Gastrocnemius medialis (tissue), 4 donors: Measurements from ENCODE around the gene LRP1-AS. TPM values are rescaled to one million over a fixed set of nuclear protein-coding genes. Genes with fewer than 3 reads are reported as not detected.

ENCODE experiments used
- ATAC-seq, 2 donors: fragments of 150-250 bp; one replicate each; pipeline ENCODE4 v1.9.1; 2016
- DNase-seq, 2 donors: peaks; one replicate each; pipeline ENCODE4 v3.0.0-alpha.2; 2019
- H3K27ac ChIP-seq, 4 donors: fragments of 200-600 bp; sonication (generic); 1 replicate in 1 of 4; 2 replicates in 3 of 4; pipeline ENCODE4 v1.5.1; 2016 to 2018; ENCODE audit warnings: mild to moderate bottlenecking in 2 of 4, moderate library complexity in 1 of 4
- H3K27me3 ChIP-seq, 3 donors: fragments of 200-600 bp; sonication (generic) in 2 of 3; 1 replicate in 1 of 3; 2 replicates in 2 of 3; pipeline versions ENCODE4 v1.5.1 to v1.6.0; 2016 to 2019; ENCODE audit warnings: mild to moderate bottlenecking in 1 of 3, moderate library complexity in 1 of 3
- H3K36me3 ChIP-seq, 2 donors: fragments of 200-600 bp; sonication (generic) in 1 of 2; one replicate each; pipeline ENCODE4 v1.5.1; 2017 to 2018
- H3K4me1 ChIP-seq, 2 donors: fragments of 200-600 bp; sonication (generic) in 1 of 2; one replicate each; pipeline ENCODE4 v1.5.1; 2016 to 2017; ENCODE audit warnings: mild to moderate bottlenecking in 2 of 2
- H3K4me3 ChIP-seq, 4 donors: fragments of 200-600 bp; sonication (generic) in 3 of 4; 1 replicate in 1 of 4; 2 replicates in 3 of 4; pipeline ENCODE4 v1.5.1; 2016 to 2019; ENCODE audit warnings: mild to moderate bottlenecking in 2 of 4
- H3K9me3 ChIP-seq, 3 donors: fragments of 200-600 bp; sonication (generic) in 2 of 3; 1 replicate in 1 of 3; 2 replicates in 2 of 3; pipeline ENCODE4 v1.5.1; 2016 to 2019
- CTCF ChIP-seq, 5 experiments: fragments of 450-650 bp in 3 of 5; fragments of 200-600 bp in 2 of 5; sonication (generic) in 2 of 5; IDR thresholded peaks in 4 of 5; conservative IDR thresholded peaks in 1 of 5; 1 replicate in 4 of 5; 2 replicates in 1 of 5; pipeline ENCODE4 v1.5.1; 2016 to 2019; ENCODE audit warnings: antibody characterized with exemption in 5 of 5, mild to moderate bottlenecking in 3 of 5, moderate library complexity in 3 of 5
- POLR2A ChIP-seq, 2 donors: fragments of 450-650 bp; IDR thresholded peaks; one replicate each; pipeline ENCODE4 v1.6.1; 2017; ENCODE audit warnings: antibody characterized with exemption in 2 of 2, mild to moderate bottlenecking in 2 of 2, moderate library complexity in 2 of 2
- in situ Hi-C, 4 donors: fragments of 200-750 bp; cut with MboI; loops; one replicate each; pipeline versions ENCODE4 v1.15.0 to v1.8.0; 2017; ENCODE audit warnings: low sequenced_read_pairs in 4 of 4
- intact Hi-C: fragments of 100-400 bp; cut with DNase I; formaldehyde crosslinking; loops from one replicate; pipeline ENCODE4 v1.15.1; 2023; ENCODE audit warnings: low total_unique reads
- total RNA-seq, 4 donors: library from RNA; depleted of rRNA; stranded (reverse); fragments of >200 nt; gene quantifications; one replicate each; pipeline versions ENCODE4 v1.1.0 to v1.2.3, GENCODE V29; 2016

LRP1-AS gene
- total RNA-seq, 4 donors from 2014 or later = not detected

DNA sequence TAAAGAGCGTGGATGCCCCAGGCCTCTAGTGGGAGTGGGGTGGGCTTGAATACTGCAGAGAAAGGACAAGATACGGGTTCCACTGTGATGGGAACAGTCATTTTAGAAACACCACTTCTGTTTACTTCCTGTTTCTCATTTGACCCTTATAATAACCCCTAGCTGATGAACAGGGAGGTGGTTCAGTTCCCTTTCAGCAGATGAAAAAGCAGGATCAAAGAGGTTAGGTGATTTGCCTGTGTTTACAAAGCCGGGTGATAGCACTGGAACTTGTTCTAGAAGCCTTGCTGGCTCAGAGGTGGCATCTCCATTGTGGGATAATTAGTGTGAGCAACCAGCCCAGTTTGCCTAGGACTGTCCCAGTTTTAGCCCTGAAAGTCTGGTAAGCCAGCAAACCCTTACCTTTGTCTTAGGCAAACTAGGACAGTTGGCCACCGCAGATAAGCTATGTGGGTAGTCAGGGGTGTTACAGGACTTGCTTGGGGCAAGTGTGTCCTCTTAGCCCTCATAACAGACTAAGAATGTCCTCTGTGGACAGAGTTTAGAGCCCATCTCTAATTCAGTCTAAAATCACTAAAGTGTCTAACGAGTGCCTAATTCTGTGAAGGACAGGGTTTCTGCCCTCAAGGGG lies 7.5 kb upstream of the LRP1-AS start:
- ATAC-seq = no peak
- no peak for TF ChIP-seq CTCF (IDR thresholded peaks at IDR 0.05 in 4 of 5, conservative IDR thresholded peaks at IDR 0.05 in 1 of 5)
- no peak for TF ChIP-seq POLR2A (IDR thresholded peaks at IDR 0.05)
- H3K4me3 ChIP-seq = no peak overlapping the region
- H3K27ac ChIP-seq = no peak overlapping the region
- H3K27me3 ChIP-seq = no peaks in the 10 kb centered on the region
- no peaks in the 10 kb centered on the region for H3K9me3 ChIP-seq
- DNase-seq = no peak
- intact Hi-C loops (no loop called here), in situ Hi-C loops (no loop called here)
- H3K36me3 ChIP-seq = no peaks in the 10 kb centered on the region
- H3K4me1 ChIP-seq = peaks cover 10% of the 10 kb centered on the region in 2 donors

- ATAC-seq (no peak), DNase-seq (no peak)
- intact Hi-C loops (no loop called here), in situ Hi-C loops (no loop called here)
- no peak for TF ChIP-seq POLR2A (IDR thresholded peaks at IDR 0.05)
- no peak for TF ChIP-seq CTCF (IDR thresholded peaks at IDR 0.05 in 4 of 5, conservative IDR thresholded peaks at IDR 0.05 in 1 of 5)
- peaks cover 10% of the 10 kb centered on the region in 2 donors for H3K4me1 ChIP-seq
- H3K27ac ChIP-seq = peak overlapping the region in 2 of 4 donors; percentile 63 to 82
- H3K9me3 ChIP-seq = no peaks in the 10 kb centered on the region
- no peak overlapping the region for H3K4me3 ChIP-seq
- no peaks in the 10 kb centered on the region for H3K36me3 ChIP-seq
- H3K27me3 ChIP-seq = no peaks in the 10 kb centered on the region
These were observed 6.7 kb upstream of the LRP1-AS start for GRCh38 chr12:57154076-57154475.

DNA sequence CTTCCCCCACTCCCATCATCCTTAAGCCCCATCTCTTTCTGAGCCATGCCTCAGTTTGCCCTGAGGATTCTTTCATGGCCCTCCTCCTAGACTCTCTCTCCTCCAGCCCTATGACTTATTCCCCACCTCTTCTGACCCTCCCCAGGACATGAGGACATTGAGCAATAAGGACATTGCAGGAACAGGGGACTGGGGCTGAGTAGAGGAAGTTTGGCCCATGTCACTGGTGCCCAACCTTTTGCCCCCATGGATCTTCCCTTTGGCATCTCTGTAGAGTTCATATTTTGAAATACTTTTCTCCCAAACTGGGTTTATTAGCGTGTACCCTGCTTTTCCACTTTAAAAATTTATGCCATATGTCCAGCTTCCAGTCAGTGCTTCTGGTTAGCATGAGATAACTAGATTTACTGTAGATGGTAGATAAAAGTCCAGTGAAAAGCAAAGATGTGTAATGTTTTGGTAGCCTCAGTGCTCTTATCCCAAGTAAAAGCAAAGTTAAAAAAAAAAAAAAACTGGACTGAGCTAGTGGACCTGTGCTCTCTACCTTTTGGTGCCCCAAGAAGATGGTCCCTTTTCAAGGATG lies 6.1 kb upstream of the LRP1-AS start:
- Histone ChIP-seq H3K4me3 (no peak overlapping the region), H3K27ac (peak overlapping the region; percentile 63 to 82 (median 73)), H3K27me3 (no peaks in the 10 kb centered on the region), H3K9me3 (no peaks in the 10 kb centered on the region), H3K4me1 (peaks cover 10 to 11% of the 10 kb centered on the region in 2 donors), H3K36me3 (no peaks in the 10 kb centered on the region)
- ATAC-seq = no peak
- DNase-seq = no peak
- no peak for TF ChIP-seq CTCF (IDR thresholded peaks at IDR 0.05 in 4 of 5, conservative IDR thresholded peaks at IDR 0.05 in 1 of 5)
- no peak for TF ChIP-seq POLR2A (IDR thresholded peaks at IDR 0.05)
- intact Hi-C loops = no loop called here
- in situ Hi-C loops = no loop called here

DNA sequence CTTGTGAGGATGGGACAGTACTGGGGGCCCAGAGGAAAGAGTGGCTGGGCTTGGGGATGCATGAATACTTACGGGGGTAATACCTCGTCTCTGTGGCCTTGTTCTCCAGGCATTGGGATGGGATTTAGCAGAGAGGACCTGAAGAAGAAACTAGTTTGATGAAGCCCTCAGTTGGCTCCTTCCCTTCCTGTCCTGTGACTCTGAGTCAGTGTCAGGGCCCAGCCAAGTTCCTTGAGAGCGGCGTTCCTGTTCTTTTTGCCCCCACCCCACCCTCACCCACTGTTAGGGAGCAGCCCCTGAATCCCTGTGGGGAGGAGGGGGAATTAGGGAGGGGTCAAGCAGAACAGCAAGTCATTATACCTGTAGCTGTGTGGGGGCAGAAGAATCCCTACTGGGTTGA lies 5.2 kb upstream of the LRP1-AS start:
- in situ Hi-C loops (no loop called here), intact Hi-C loops (no loop called here)
- Histone ChIP-seq H3K4me3 (no peak overlapping the region), H3K27me3 (no peaks in the 10 kb centered on the region), H3K9me3 (no peaks in the 10 kb centered on the region), H3K4me1 (peaks cover 15% of the 10 kb centered on the region in 2 donors), H3K36me3 (no peaks in the 10 kb centered on the region), H3K27ac (peak overlapping the region; percentile 63 to 82 (median 73))
- peak; percentile 49 to 67 for DNase-seq
- peak; percentile 37 to 44 for ATAC-seq
- TF ChIP-seq CTCF (IDR thresholded peaks at IDR 0.05 in 4 of 5, conservative IDR thresholded peaks at IDR 0.05 in 1 of 5) (no peak), POLR2A (IDR thresholded peaks at IDR 0.05) (no peak)
